Caki2 (cell line): Measurements from ENCODE around the gene ELOVL4. TPM values are rescaled to one million over a fixed set of nuclear protein-coding genes. Genes with fewer than 3 reads are reported as not detected.

Experiments used
- DNase-seq: peaks from one replicate; pipeline ENCODE4 v3.0.0-alpha.2; 2015; ENCODE audit warnings: low read depth
- in situ Hi-C: cut with HindIII; loops from 2 replicates; pipeline ENCODE4 v1.10.0; 2016; ENCODE audit warnings: low sequenced_read_pairs, low pct_unique_long_range_greater_than_20kb, mixed read lengths
- total RNA-seq: library from RNA; depleted of rRNA; stranded (reverse); fragments of >200 nt; shearing (Covaris generic); gene quantifications from 2 replicates; pipeline ENCODE4 v1.2.3, GENCODE V29; 2014; ENCODE audit warnings: low replicate concordance

The ELOVL4 gene
- total RNA-seq, 1 experiment from 2014 or later = 4.8 TPM

- in situ Hi-C loops = no loop called here
- no peak for DNase-seq
These were observed 19.6 kb downstream of the ELOVL4 start for GRCh38 chr6:79927758-79928157.

- in situ Hi-C loops = no loop called here
- no peak for DNase-seq
These were observed 24.1 kb downstream of the ELOVL4 start for GRCh38 chr6:79923270-79923669.

GRCh38 chr6:79922018-79922417, 25.3 kb downstream of the ELOVL4 start:
- no peak for DNase-seq
- in situ Hi-C loops = no loop called here

DNA sequence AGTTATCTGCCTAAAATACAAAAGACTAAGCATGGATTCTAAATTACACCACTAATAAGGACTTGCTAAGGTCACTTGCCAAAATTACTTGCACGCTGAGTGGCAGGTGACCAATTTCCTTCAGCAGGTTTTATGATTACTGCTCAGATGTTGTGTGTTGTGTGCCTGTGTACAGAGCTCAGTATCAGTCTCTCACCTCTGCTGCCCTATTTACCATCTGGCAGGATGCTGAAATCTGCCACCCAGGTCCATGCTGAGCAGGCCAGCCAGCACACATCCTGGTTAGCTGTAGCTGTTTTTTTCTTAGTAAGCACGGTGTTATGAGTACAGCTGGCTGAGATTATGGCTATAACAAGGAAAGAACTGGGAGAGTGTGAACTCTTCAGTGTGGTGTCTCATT, 34.0 kb downstream of the ELOVL4 start:
- in situ Hi-C loops = no loop called here
- no peak for DNase-seq

GRCh38 chr6:79911992-79912391, 35.4 kb downstream of the ELOVL4 start:
- in situ Hi-C loops = no loop called here
- no peak for DNase-seq

GRCh38 chr6:79909517-79909916, 37.8 kb downstream of the ELOVL4 start:
- in situ Hi-C loops = no loop called here
- no peak for DNase-seq

- DNase-seq = no peak
- in situ Hi-C loops = no loop called here
These were observed 45.3 kb downstream of the ELOVL4 start for GRCh38 chr6:79902046-79902445.

DNA sequence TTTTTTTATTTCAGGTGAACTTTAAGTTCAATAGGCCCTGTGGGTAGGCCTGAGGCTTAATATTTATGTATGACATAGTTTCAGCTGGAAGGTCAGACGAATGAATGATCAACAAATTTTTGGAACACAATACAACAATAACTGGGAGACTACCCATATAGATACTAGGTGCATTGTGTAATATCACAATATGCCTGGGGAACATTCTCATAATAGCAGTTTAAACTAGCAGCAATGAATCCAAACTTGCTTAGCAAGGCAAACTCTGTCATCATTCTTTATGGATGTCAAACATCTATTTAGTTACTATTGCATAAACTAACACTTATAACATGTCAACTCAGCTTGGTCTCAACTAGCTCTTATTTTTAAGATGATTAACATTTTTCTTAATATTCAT, 49.3 kb downstream of the ELOVL4 start:
- in situ Hi-C loops = no loop called here
- no peak for DNase-seq

GRCh38 chr6:79896075-79896449, 51.3 kb downstream of the ELOVL4 start:
- in situ Hi-C loops = no loop called here
- DNase-seq = no peak

DNA sequence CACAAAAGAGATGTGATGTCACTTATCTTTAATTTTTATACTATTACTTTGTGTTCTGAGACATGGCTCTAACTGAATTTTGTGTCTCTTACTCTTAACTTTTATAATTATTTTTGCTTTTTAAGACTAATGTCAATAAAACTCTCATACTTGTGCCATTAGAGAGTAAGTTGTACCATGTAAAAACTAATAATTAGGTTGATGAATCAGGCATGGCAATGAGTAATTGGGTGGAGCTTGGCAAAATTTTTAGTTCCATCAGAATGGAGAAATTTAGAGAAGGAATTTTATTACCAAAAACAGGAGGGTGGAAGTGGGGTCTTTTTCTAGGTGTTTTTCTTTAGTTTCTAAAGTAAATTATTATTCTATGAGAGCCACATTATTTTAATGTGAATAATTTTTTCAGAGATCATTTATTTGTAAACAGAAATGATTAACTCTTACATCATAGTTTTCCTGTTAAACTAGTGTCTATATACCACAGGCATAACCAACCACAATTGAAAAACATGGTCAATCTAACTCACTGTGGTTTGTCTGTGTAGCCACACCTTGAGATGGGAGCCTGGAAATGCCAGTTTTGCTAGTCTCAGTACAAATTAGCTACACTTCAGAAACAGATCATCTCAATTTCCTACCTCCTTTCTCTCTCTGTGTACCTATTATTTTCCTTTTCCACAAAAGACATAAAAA, 51.8 kb downstream of the ELOVL4 start:
- no peak for DNase-seq
- in situ Hi-C loops = no loop called here

DNA sequence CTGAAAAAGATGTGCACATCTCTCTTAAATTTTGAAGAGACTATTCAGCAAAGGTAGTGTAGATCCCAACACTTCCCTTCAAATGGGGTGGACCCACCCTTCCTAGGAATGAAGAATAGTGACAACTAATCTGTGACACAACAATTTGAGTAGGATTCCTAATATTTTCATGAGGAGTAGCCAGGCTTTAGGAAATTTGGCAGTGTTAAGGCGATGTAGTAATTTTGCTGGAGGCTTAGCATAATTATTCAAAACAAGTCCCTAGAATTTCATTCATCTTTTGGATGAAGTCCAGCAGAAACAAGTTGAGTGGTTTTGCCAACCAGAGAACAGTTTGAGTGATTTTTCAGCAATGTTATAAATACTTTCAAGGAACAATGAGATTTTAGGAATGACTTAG, 52.4 kb downstream of the ELOVL4 start:
- in situ Hi-C loops = no loop called here
- no peak for DNase-seq

GRCh38 chr6:79888587-79888986, 58.8 kb downstream of the ELOVL4 start:
- no peak for DNase-seq
- in situ Hi-C loops = no loop called here

GRCh38 chr6:79878142-79878748, 69.1 kb downstream of the ELOVL4 start:
- in situ Hi-C loops = no loop called here
- no peak for DNase-seq

- DNase-seq = no peak
- in situ Hi-C loops = no loop called here
These were observed 72.7 kb downstream of the ELOVL4 start for GRCh38 chr6:79874531-79875134.

- in situ Hi-C loops = no loop called here
These were observed 74.4 kb downstream of the ELOVL4 start for GRCh38 chr6:79872986-79873385.

GRCh38 chr6:79872303-79872702, 75.0 kb downstream of the ELOVL4 start:
- DNase-seq = no peak

More at GRCh38 chr6:79872986-79873385, 74.4 kb downstream of the ELOVL4 start:
- no peak for DNase-seq

DNA sequence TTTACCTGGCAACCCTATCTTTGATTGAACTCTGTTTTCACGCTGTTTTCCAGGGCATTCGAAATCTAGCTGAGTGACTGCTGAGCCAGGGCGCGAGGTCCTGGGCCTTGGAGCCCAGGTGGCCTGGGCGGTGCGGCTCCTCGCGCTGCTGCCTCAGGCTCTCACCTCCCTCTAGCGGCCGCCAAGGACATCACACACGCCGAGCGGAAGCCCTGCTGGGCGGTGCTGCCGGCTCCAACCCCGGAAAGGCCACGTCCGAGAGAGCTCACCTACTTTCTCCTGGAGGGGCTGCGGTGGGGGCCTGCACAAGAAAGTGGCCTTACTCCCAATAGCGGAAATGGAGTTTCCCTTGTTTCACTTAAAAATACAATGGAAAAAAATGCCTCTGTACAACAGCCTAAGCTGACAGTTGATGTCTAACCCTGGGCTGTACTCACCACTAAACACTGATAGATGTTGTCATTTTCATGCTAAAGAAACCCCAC, 77.7 kb downstream of the ELOVL4 start:
- in situ Hi-C loops = no loop called here
- peak; percentile 63 for DNase-seq

More at GRCh38 chr6:79872303-79872702, 75.0 kb downstream of the ELOVL4 start:
- in situ Hi-C loops = no loop called here

GRCh38 chr6:79869184-79869583, 78.2 kb downstream of the ELOVL4 start:
- DNase-seq = no peak
- in situ Hi-C loops = no loop called here

DNA sequence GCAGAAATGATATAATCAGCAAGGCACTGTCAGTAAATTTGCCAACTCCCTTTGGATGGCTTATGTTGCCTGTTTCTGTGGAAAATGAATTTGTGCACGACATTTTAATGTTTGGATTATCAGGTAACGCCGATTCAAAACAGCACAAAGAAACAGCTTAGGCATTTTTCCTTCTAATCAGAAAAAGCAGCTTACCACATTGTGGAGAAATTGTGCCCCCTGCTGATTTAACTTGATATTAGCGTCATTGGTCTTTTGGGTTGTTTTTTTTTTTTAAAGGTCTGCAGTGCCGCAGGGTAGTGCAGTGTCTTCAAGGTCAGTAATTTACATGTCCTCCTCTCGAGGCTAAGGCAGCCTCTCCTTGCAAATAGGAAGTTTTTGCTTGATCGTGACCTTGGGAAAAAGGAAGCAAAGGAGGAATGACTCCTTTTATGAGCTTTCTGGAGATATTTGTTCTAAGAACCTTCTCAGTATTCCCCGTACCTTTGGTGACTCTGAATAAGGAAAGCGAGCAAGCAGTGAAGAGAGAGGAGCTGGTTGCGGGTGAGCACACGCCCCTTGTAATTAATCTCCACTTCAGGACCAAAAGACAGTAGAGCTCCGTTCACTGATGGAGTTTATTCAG, 79.1 kb downstream of the ELOVL4 start:
- peak; percentile 69 for DNase-seq
- in situ Hi-C loops = no loop called here
